Mesothelial cell of epicardium (in vitro differentiated cells): Measurements from ENCODE around the gene AFF3. TPM values are rescaled to one million over a fixed set of nuclear protein-coding genes. Genes with fewer than 3 reads are reported as not detected.

Experiments used
- DNase-seq, 2 experiments: peaks; one replicate each; pipeline ENCODE4 v3.0.0; 2021; ENCODE audit warnings: low spot score in 2 of 2; ENCODE audit not compliant: unreplicated experiment in 2 of 2
- H3K27ac Mint-ChIP-seq: 2 replicates; pipeline ENCODE4 v1.8.0; 2021; ENCODE audit warnings: mixed read lengths
- H3K27me3 Mint-ChIP-seq: 2 replicates; pipeline ENCODE4 v1.8.0; 2021; ENCODE audit warnings: low read depth, mixed read lengths
- H3K36me3 Mint-ChIP-seq: 2 replicates; pipeline ENCODE4 v1.8.0; 2021; ENCODE audit warnings: mixed read lengths
- H3K4me1 Mint-ChIP-seq: 2 replicates; pipeline ENCODE4 v1.8.0; 2021; ENCODE audit warnings: mixed read lengths
- H3K4me3 Mint-ChIP-seq: 2 replicates; pipeline ENCODE4 v1.8.0; 2021; ENCODE audit warnings: mild to moderate bottlenecking, moderate library complexity, mixed read lengths
- H3K9me3 Mint-ChIP-seq: 2 replicates; pipeline ENCODE4 v1.8.0; 2021; ENCODE audit warnings: mixed read lengths
- total RNA-seq: library from RNA; stranded (reverse); gene quantifications from 3 replicates; pipeline ENCODE4 v1.2.1, GENCODE V29; 2021
- TF ChIP-seq, protein P1 (sequence below): fragments of 200-600 bp; sonication (generic); IDR thresholded peaks from one replicate; pipeline ENCODE4 v1.5.0; 2021; ENCODE audit warnings: antibody characterized with exemption; ENCODE audit not compliant: unreplicated experiment

The AFF3 gene
- total RNA-seq, 1 donor from 2014 or later, result 14.4 TPM

DNA sequence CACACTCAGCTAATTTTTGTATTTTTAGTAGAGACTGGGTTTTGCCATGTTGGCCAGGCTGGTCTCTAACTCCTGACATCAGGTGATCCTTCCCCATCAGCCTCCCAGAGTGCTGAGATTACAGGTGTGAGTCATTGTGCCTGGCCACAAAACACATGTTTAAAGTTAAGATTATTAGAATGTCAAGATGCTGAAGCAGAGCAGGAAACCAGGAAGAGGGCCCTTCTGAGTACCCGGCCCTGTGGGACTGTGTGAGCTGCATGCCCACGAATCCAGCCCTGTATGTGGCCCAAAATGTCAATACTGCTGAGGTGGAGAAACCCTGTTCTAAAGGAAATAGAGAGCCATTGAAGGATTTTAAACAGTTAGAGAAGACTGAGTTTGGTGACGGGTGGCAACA is 621.6 kb downstream of the AFF3 start:
- peaks cover 6% of the 10 kb centered on the region for H3K4me1 Mint-ChIP-seq
- no peak overlapping the region for H3K27ac Mint-ChIP-seq
- no peak for DNase-seq
- H3K27me3 Mint-ChIP-seq, result peaks cover 15% of the 10 kb centered on the region
- no peak overlapping the region for H3K4me3 Mint-ChIP-seq
- H3K9me3 Mint-ChIP-seq, result no peaks in the 10 kb centered on the region
- no peaks in the 10 kb centered on the region for H3K36me3 Mint-ChIP-seq
- TF ChIP-seq, protein P1, sequence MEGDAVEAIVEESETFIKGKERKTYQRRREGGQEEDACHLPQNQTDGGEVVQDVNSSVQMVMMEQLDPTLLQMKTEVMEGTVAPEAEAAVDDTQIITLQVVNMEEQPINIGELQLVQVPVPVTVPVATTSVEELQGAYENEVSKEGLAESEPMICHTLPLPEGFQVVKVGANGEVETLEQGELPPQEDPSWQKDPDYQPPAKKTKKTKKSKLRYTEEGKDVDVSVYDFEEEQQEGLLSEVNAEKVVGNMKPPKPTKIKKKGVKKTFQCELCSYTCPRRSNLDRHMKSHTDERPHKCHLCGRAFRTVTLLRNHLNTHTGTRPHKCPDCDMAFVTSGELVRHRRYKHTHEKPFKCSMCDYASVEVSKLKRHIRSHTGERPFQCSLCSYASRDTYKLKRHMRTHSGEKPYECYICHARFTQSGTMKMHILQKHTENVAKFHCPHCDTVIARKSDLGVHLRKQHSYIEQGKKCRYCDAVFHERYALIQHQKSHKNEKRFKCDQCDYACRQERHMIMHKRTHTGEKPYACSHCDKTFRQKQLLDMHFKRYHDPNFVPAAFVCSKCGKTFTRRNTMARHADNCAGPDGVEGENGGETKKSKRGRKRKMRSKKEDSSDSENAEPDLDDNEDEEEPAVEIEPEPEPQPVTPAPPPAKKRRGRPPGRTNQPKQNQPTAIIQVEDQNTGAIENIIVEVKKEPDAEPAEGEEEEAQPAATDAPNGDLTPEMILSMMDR, result no peak

DNA sequence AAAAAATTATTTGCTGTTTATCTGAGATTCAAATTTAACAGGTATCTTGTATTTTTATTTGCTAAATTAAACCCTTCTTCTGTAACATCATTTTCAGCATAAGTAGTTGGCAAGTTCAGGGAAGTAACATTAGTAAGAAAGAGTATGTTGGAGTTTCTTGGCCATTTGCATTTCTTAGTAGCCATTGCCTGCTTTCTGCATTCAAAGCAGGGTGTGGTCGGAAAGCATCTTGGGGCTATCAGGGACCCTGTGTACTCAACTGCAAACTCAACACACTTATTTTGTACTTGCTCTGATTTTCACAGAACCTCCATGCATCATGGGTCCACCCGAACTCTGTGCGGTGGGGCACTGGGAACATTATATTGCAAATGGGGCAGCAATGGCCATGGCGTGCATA is 622.2 kb downstream of the AFF3 start:
- H3K9me3 Mint-ChIP-seq, result no peaks in the 10 kb centered on the region
- no peak overlapping the region for H3K4me3 Mint-ChIP-seq
- no peaks in the 10 kb centered on the region for H3K36me3 Mint-ChIP-seq
- no peak for DNase-seq
- peaks cover 6% of the 10 kb centered on the region for H3K4me1 Mint-ChIP-seq
- H3K27me3 Mint-ChIP-seq, result peaks cover 17% of the 10 kb centered on the region
- no peak overlapping the region for H3K27ac Mint-ChIP-seq
- TF ChIP-seq, protein P1, result no peak

DNA sequence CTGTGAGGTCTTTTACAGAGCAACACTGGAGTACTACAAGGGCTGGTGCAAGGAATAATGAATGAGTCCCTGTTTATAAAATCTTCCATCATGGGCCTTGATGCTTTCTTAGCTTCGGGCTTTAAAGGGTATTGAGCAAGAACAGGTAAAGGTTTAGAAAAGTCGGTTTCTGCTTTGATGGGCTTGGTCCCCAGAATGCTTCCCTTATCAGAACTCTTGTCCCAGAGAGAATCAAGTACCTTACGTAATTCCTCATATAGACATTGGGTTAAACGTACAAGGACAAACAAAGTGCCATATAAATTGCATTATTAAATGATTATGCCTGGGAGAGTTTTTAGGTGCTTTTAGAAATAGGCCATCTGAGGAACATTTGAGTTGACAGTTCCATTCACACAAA is 628.0 kb downstream of the AFF3 start:
- H3K27ac Mint-ChIP-seq, result no peak overlapping the region
- H3K36me3 Mint-ChIP-seq, result no peaks in the 10 kb centered on the region
- no peaks in the 10 kb centered on the region for H3K4me1 Mint-ChIP-seq
- TF ChIP-seq, protein P1, result no peak
- DNase-seq, result no peak
- no peak overlapping the region for H3K4me3 Mint-ChIP-seq
- H3K27me3 Mint-ChIP-seq, result peaks cover 22% of the 10 kb centered on the region
- no peaks in the 10 kb centered on the region for H3K9me3 Mint-ChIP-seq

DNA sequence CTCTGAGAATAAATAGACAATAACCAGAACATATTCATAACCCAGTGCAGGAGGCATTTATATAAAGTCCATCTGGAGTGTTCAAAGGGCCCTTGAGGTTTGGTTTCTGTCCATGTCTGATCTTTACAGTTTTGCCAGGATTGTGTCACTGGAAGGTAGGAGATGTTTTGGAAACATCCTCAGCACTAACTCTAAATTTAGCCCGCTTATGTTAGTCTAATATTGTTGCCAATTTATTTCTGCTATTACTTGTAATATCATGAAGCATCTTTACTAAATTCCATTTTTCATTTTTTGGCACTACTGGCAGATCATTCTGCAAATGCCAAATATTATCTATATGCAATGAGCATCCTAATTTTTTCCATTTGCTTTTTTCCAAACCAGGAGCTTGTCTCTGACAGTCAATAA is 630.2 kb downstream of the AFF3 start:
- Mint-ChIP-seq H3K4me3 (no peak overlapping the region), H3K27ac (no peak overlapping the region), H3K27me3 (peaks cover 16% of the 10 kb centered on the region), H3K4me1 (no peaks in the 10 kb centered on the region), H3K36me3 (no peaks in the 10 kb centered on the region), H3K9me3 (no peaks in the 10 kb centered on the region)
- TF ChIP-seq, protein P1, result no peak
- no peak for DNase-seq

DNA sequence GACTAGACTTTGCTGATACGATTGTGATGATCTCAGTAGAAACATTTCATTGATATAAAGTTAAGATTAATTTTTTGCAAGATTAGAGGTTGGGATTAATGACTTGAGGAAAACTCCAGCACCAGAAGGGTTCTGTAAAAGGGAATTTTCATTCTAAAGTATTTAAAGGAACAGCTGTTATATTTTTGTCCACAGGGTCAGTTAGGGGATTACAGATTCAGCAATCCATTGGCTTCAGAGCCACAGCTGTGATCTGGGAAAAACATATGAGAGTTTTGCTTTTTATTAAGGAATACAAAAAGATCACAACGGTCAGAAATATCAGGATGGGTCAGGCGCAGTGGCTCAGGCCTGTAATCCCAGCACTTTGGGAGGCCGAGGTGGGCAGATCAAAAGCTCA is 633.0 kb downstream of the AFF3 start:
- H3K27me3 Mint-ChIP-seq, result peaks cover 6% of the 10 kb centered on the region
- H3K27ac Mint-ChIP-seq, result no peak overlapping the region
- no peaks in the 10 kb centered on the region for H3K4me1 Mint-ChIP-seq
- no peaks in the 10 kb centered on the region for H3K9me3 Mint-ChIP-seq
- no peak for DNase-seq
- TF ChIP-seq, protein P1, result no peak
- H3K36me3 Mint-ChIP-seq, result no peaks in the 10 kb centered on the region
- H3K4me3 Mint-ChIP-seq, result no peak overlapping the region
